ENCODE data around the gene IL1RAPL1. TPM values are rescaled to one million over a fixed set of nuclear protein-coding genes. Genes with fewer than 3 reads are reported as not detected.

IL1RAPL1 gene
- total RNA-seq, 2 donors from 2014 or later, result 0.66 to 1.1 TPM

GRCh38 chrX:29652484-29652883, 1065.2 kb downstream of the IL1RAPL1 start:
- no peak for DNase-seq
- no peak overlapping the region for H3K4me3 ChIP-seq (ENCODE audit: low read length)
- Mint-ChIP-seq H3K9me3 (no peaks in the 10 kb centered on the region), H3K4me1 (no peaks in the 10 kb centered on the region), H3K36me3 (ENCODE audit: low read depth) (no peaks in the 10 kb centered on the region), H3K27me3 (ENCODE audit: insufficient read depth) (no peaks in the 10 kb centered on the region), H3K4me3 (no peak overlapping the region), H3K27ac (no peak overlapping the region)
- no peak overlapping the region for H3K9ac ChIP-seq (ENCODE audit: extremely low read depth, low read length, poor library complexity, severe bottlenecking)
- no peaks in the 10 kb centered on the region for H3K27me3 ChIP-seq (ENCODE audit: control insufficient read depth, insufficient read depth, low read length, poor library complexity, severe bottlenecking)
- H3K27ac ChIP-seq (ENCODE audit: low read depth, low read length), result no peak overlapping the region
- no peaks in the 10 kb centered on the region for H3K4me1 ChIP-seq (ENCODE audit: control insufficient read depth, insufficient read depth, low read length)
- no peaks in the 10 kb centered on the region for H3K36me3 ChIP-seq (ENCODE audit: control insufficient read depth, insufficient read depth, low read length)
- TF ChIP-seq, protein P1, sequence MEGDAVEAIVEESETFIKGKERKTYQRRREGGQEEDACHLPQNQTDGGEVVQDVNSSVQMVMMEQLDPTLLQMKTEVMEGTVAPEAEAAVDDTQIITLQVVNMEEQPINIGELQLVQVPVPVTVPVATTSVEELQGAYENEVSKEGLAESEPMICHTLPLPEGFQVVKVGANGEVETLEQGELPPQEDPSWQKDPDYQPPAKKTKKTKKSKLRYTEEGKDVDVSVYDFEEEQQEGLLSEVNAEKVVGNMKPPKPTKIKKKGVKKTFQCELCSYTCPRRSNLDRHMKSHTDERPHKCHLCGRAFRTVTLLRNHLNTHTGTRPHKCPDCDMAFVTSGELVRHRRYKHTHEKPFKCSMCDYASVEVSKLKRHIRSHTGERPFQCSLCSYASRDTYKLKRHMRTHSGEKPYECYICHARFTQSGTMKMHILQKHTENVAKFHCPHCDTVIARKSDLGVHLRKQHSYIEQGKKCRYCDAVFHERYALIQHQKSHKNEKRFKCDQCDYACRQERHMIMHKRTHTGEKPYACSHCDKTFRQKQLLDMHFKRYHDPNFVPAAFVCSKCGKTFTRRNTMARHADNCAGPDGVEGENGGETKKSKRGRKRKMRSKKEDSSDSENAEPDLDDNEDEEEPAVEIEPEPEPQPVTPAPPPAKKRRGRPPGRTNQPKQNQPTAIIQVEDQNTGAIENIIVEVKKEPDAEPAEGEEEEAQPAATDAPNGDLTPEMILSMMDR (conservative IDR thresholded peaks at IDR 0.05), result no peak
- WGBS, 2 experiments (ENCODE audit: insufficient coverage in 1 of 2, insufficient read length in 1 of 2), result no CpG with 5 or more reads among the region's 1 CpG
- no peaks in the 10 kb centered on the region for H3K9me3 ChIP-seq (ENCODE audit: control insufficient read depth, low read length)

DNA sequence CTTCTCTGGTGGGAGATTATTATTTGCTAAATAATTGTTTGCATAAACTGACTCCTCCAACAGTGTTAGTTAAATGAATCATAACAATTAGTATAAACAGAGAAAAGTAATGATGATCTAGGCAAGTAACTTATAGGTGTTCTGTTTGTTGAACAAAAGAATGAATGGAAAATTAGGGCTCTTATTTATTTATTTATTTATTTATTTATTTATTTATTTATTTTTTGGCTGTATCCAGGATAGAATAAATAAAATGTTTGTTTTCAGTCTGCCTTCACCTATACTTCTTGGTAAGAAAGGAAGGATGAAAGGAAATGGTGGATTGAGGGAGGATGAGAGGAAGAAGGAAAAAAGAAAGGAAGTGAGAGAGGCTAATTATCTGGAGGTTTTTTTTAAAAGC, 1066.5 kb downstream of the IL1RAPL1 start:
- H3K27me3 ChIP-seq (ENCODE audit: control insufficient read depth, insufficient read depth, low read length, poor library complexity, severe bottlenecking), result no peaks in the 10 kb centered on the region
- no peaks in the 10 kb centered on the region for H3K4me1 Mint-ChIP-seq
- no peaks in the 10 kb centered on the region for H3K9me3 ChIP-seq (ENCODE audit: control insufficient read depth, low read length)
- no peak overlapping the region for H3K9ac ChIP-seq (ENCODE audit: extremely low read depth, low read length, poor library complexity, severe bottlenecking)
- H3K27ac Mint-ChIP-seq, result no peak overlapping the region
- H3K27me3 Mint-ChIP-seq (ENCODE audit: insufficient read depth), result no peaks in the 10 kb centered on the region
- no peak overlapping the region for H3K27ac ChIP-seq (ENCODE audit: low read depth, low read length)
- H3K4me3 Mint-ChIP-seq, result no peak overlapping the region
- no peak overlapping the region for H3K4me3 ChIP-seq (ENCODE audit: low read length)
- H3K36me3 Mint-ChIP-seq (ENCODE audit: low read depth), result no peaks in the 10 kb centered on the region
- no peak for DNase-seq
- H3K4me1 ChIP-seq (ENCODE audit: control insufficient read depth, insufficient read depth, low read length), result no peaks in the 10 kb centered on the region
- no peaks in the 10 kb centered on the region for H3K9me3 Mint-ChIP-seq
- no peaks in the 10 kb centered on the region for H3K36me3 ChIP-seq (ENCODE audit: control insufficient read depth, insufficient read depth, low read length)
- TF ChIP-seq, protein P1 (conservative IDR thresholded peaks at IDR 0.05), result no peak

DNA sequence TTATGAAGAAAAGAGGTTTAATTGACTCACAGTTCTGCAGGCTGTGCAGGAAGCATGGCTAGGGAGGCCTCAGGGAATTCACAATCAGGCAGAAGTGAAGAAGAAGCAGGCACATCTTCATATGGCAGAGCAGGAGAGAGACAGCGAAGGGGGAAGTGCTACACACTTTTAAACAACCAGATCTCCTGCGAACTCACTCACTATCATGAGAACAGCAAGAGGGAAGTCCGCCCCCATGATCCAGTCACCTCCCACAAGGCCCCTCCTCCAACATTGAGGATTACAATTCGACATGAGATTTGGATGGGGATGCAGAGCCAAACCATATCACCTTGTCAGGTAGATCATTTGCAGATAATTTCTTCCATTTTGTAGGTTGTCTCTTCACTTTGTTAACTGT, 1072.7 kb downstream of the IL1RAPL1 start:
- H3K9ac ChIP-seq (ENCODE audit: extremely low read depth, low read length, poor library complexity, severe bottlenecking), result no peak overlapping the region
- no peak for DNase-seq
- H3K4me1 ChIP-seq (ENCODE audit: control insufficient read depth, insufficient read depth, low read length), result no peaks in the 10 kb centered on the region
- no peaks in the 10 kb centered on the region for H3K9me3 Mint-ChIP-seq
- no peaks in the 10 kb centered on the region for H3K9me3 ChIP-seq (ENCODE audit: control insufficient read depth, low read length)
- 97% methylated on average over 3 of the region's 4 CpGs; no CpG with 5 or more reads in 1 of the 2 experiments for WGBS, 2 experiments (ENCODE audit: insufficient coverage in 1 of 2, insufficient read length in 1 of 2)
- no peaks in the 10 kb centered on the region for H3K36me3 ChIP-seq (ENCODE audit: control insufficient read depth, insufficient read depth, low read length)
- no peak overlapping the region for H3K27ac Mint-ChIP-seq
- H3K27me3 Mint-ChIP-seq (ENCODE audit: insufficient read depth), result no peaks in the 10 kb centered on the region
- H3K27ac ChIP-seq (ENCODE audit: low read depth, low read length), result no peak overlapping the region
- H3K4me3 Mint-ChIP-seq, result no peak overlapping the region
- no peaks in the 10 kb centered on the region for H3K36me3 Mint-ChIP-seq (ENCODE audit: low read depth)
- no peaks in the 10 kb centered on the region for H3K4me1 Mint-ChIP-seq
- TF ChIP-seq, protein P1 (conservative IDR thresholded peaks at IDR 0.05), result no peak
- no peaks in the 10 kb centered on the region for H3K27me3 ChIP-seq (ENCODE audit: control insufficient read depth, insufficient read depth, low read length, poor library complexity, severe bottlenecking)
- H3K4me3 ChIP-seq (ENCODE audit: low read length), result no peak overlapping the region
